ENCODE results near the gene TP53BP2.
"Not testable (repeated sequence)": the region's sequence is repeated elsewhere in the genome, so short reads cannot be mapped to it uniquely, and the experiment has no call there.

GRCh38 chr1:223841977-223842623 is 3.6 kb downstream of the TP53BP2 start:
- TF ChIP-seq CTCF (IDR thresholded peaks at IDR 0.05; ENCODE audit: poor library complexity); EZH2 (IDR thresholded peaks at IDR 0.05; ENCODE audit: borderline replicate concordance): not testable (repeated sequence)
